K562 (cell line): ENCODE data around the gene PLRG1. TPM values are rescaled to one million over a fixed set of nuclear protein-coding genes. Genes with fewer than 3 reads are reported as not detected.
A peak's percentile ranks its signal among the peaks of the same experiment; 100 is the strongest.

Experiments used
- ATAC-seq: fragments of 200-7000 bp; cut with Tn5 transposase; 3 replicates; pipeline ENCODE4 v1.9.1; 2020; ENCODE audit warnings: moderate library complexity
- BruUV-seq: library from RNA; stranded (reverse); fragments of 400-500 nt; replicated peaks from 2 replicates; lab custom pipeline; 2021; lab: Mats Ljungman, UMichigan
- CTCF ChIA-PET: fragments of 300-600 bp; formaldehyde crosslinking; extraction: SDS; loops from one replicate; lab custom pipeline; 2021; ENCODE audit warnings: low intra/inter-chr PET ratio; lab: Yijun Ruan, JAX
- POLR2A ChIA-PET: fragments of 300-600, 350-650 bp; sonication (Branson Sonifier 250); formaldehyde crosslinking; extraction: SDS; loops from one replicate; lab custom pipeline; 2021; ENCODE audit warnings: antibody characterized with exemption, inconsistent platforms; lab: Yijun Ruan, JAX
- DNase-seq, 4 experiments: peaks; one replicate each; pipeline versions ENCODE4 v3.0.0 to v3.0.0-alpha.2; 2011 to 2018; ENCODE audit warnings: low spot score in 3 of 4, mixed read lengths in 3 of 4; ENCODE audit errors: extremely low read depth in 1 of 4
- FAIRE-seq: peaks from 2 replicates; lab custom pipeline; 2011; peaks lifted over from hg19 to GRCh38; lab: Jason Lieb, UNC
- H2AFZ ChIP-seq: 2 replicates; pipeline ENCODE4 v1.6.0; 2011; ENCODE audit warnings: low read depth, low read length, control low read depth, inconsistent platforms
- H3K27ac ChIP-seq: fragments of 200-600 bp; 3 replicates; pipeline ENCODE4 v1.8.0; 2011; ENCODE audit warnings: low read depth, mild to moderate bottlenecking, control low read depth, inconsistent platforms, low read length, moderate library complexity, mixed read lengths; ENCODE audit errors: extremely low read depth
- H3K27me3 ChIP-seq, 2 experiments: fragments of 300-600 bp in 1 of 2; 2 replicates in 1 of 2; 3 replicates in 1 of 2; pipeline versions ENCODE4 v1.6.0 to v1.8.0; 2011; ENCODE audit warnings: inconsistent platforms in 2 of 2, low read length in 2 of 2, mild to moderate bottlenecking in 1 of 2, mixed read lengths in 1 of 2, moderate library complexity in 1 of 2; ENCODE audit not compliant: control insufficient read depth in 2 of 2, insufficient read depth in 2 of 2
- H3K36me3 ChIP-seq: fragments of 300-600 bp; 3 replicates; pipeline ENCODE4 v1.8.0; 2011; ENCODE audit warnings: mild to moderate bottlenecking, low read length, inconsistent platforms; ENCODE audit not compliant: control insufficient read depth, insufficient read depth
- H3K4me1 ChIP-seq, 2 experiments: fragments of 200-600 bp in 1 of 2; replicated peaks in 1 of 2; 2 replicates in 1 of 2; 3 replicates in 1 of 2; pipeline versions ENCODE4 v1.5.1 to v1.8.0; 2011; ENCODE audit warnings: inconsistent platforms in 2 of 2, low read length in 2 of 2, mild to moderate bottlenecking in 1 of 2, mixed read lengths in 1 of 2, moderate library complexity in 1 of 2; ENCODE audit not compliant: control insufficient read depth in 2 of 2, insufficient read depth in 2 of 2
- H3K4me2 ChIP-seq: 2 replicates; pipeline ENCODE4 v1.6.1; 2011; ENCODE audit warnings: low read length, control low read depth, inconsistent platforms, mixed read lengths; ENCODE audit not compliant: insufficient read depth
- H3K4me3 ChIP-seq: fragments of 200-600 bp; sonication (generic), shearing (Covaris generic); 2 replicates; pipeline ENCODE4 v1.5.1; 2016; ENCODE audit warnings: control low read depth, inconsistent platforms
- H3K79me2 ChIP-seq: fragments of 200-600 bp; 3 replicates; pipeline ENCODE4 v1.8.0; 2011; ENCODE audit warnings: low read length, inconsistent platforms; ENCODE audit not compliant: control insufficient read depth, insufficient read depth
- H3K9ac ChIP-seq, 2 experiments: 2 replicates each; pipeline versions ENCODE4 v1.6.0 to v1.6.1; 2011; ENCODE audit warnings: low read depth in 2 of 2, low read length in 2 of 2, control low read depth in 1 of 2, inconsistent platforms in 1 of 2, mild to moderate bottlenecking in 1 of 2, mixed read lengths in 1 of 2; ENCODE audit not compliant: insufficient read depth in 1 of 2
- H3K9me1 ChIP-seq: one replicate; pipeline ENCODE4 v1.6.0; 2011; ENCODE audit warnings: inconsistent platforms, mild to moderate bottlenecking, low read length, moderate library complexity; ENCODE audit not compliant: control insufficient read depth, insufficient read depth
- H3K9me3 ChIP-seq: replicated peaks from 2 replicates; pipeline ENCODE4 v1.5.1; 2011; ENCODE audit warnings: low read depth, low read length, inconsistent platforms; ENCODE audit not compliant: control insufficient read depth, insufficient read depth
- H4K20me1 ChIP-seq: replicated peaks from 2 replicates; pipeline ENCODE4 v1.6.1; 2011; ENCODE audit warnings: low read length, inconsistent platforms, mixed read lengths; ENCODE audit not compliant: control insufficient read depth, insufficient read depth
- ATF1 ChIP-seq, 2 experiments: fragments of 450-650 bp in 1 of 2; IDR thresholded peaks; 2 replicates each; pipeline ENCODE4 v1.6.1; 2016; ENCODE audit warnings: missing compliant biosample characterization in 1 of 2, missing genetic modification characterization in 1 of 2
- BRF1 ChIP-seq: IDR thresholded peaks from 3 replicates; pipeline ENCODE4 v1.6.1; 2011; ENCODE audit warnings: borderline replicate concordance, mild to moderate bottlenecking; ENCODE audit not compliant: insufficient read length; ENCODE audit errors: extremely low read depth
- NONO ChIP-seq, 2 experiments: fragments of 200-400 bp in 1 of 2; fragments of 450-650 bp in 1 of 2; formaldehyde crosslinking in 1 of 2; IDR thresholded peaks; 2 replicates each; pipeline ENCODE4 v1.6.1; 2017; ENCODE audit warnings: low read depth in 2 of 2, mild to moderate bottlenecking in 2 of 2, moderate library complexity in 2 of 2, low read length in 1 of 2
- SP1 ChIP-seq: sonication (generic); formaldehyde crosslinking; IDR thresholded peaks from 2 replicates; pipeline ENCODE4 v1.8.1; 2022; ENCODE audit warnings: mild to moderate bottlenecking, missing genetic modification reagents
- UBTF ChIP-seq, 2 experiments: IDR thresholded peaks; 2 replicates each; pipeline ENCODE4 v1.6.1; 2012; ENCODE audit warnings: improper control_type of control experiment in 2 of 2, low read depth in 2 of 2, low read length in 2 of 2, borderline replicate concordance in 1 of 2
- ZNF696 ChIP-seq: fragments of 250-450 bp; sonication (Bioruptor Pico); conservative IDR thresholded peaks from 2 replicates; pipeline ENCODE4 v1.4.0; 2020; ENCODE audit warnings: mild to moderate bottlenecking, moderate library complexity
- WGBS: fragments of 100-300 bp; shearing (Covaris generic); methylation state at CpG from one replicate; pipeline ENCODE4 v1.1.6; 2016; ENCODE audit warnings: low coverage, mixed read lengths; ENCODE audit not compliant: insufficient coverage; ENCODE audit errors: missing lambda C conversion rate; 5-methylcytosine and 5-hydroxymethylcytosine counted together
- in situ Hi-C: fragments of 300-500 bp; cut with MboI; formaldehyde crosslinking; loops from 4 replicates; pipeline ENCODE4 v1.15.0; 2018; ENCODE audit warnings: inconsistent platforms, mixed read lengths
- intact Hi-C: fragments of 100-400 bp; cut with micrococcal nuclease; formaldehyde crosslinking; loops from 2 replicates; pipeline ENCODE4 v1.14.2; 2022
- polyA plus RNA-seq, 8 experiments: library from polyadenylated mRNA; depleted of rRNA in 4 of 8; stranded (reverse) in 5 of 8; unstranded in 3 of 8; fragments of >200 nt; fragmentation: Nextera tagmentation in 2 of 8; fragmentation: Illumina TruSeq in 1 of 8; extraction: Ambion mirVana in 2 of 8; extraction: Trizol in 1 of 8; gene quantifications; 2 replicates each; pipeline versions ENCODE4 v1.2.1 to v1.2.3, GENCODE V29; 2011 to 2014; ENCODE audit warnings: inconsistent platforms in 1 of 8, missing spikeins in 1 of 8
- total RNA-seq, 7 experiments: library from RNA; depleted of rRNA in 6 of 7; stranded (reverse); fragments of >200 nt in 6 of 7; fragmentation: Illumina TruSeq in 2 of 7; extraction: Trizol in 2 of 7; gene quantifications; 2 replicates each; pipeline versions ENCODE4 v1.2.1 to v1.2.3, GENCODE V29; 2011 to 2021; ENCODE audit warnings: low replicate concordance in 1 of 7

The PLRG1 gene
- total and polyA plus RNA-seq, 9 of the 15 experiments (the other 6 are each of a cell fraction or from before 2014, with no cell fraction given), result 48.0 to 248 (median 120) TPM

- Histone ChIP-seq H3K4me1 (no peaks in the 10 kb centered on the region; a peak in 1 of 5 replicates), H3K4me2 (no peak overlapping the region), H3K4me3 (no peak overlapping the region), H3K79me2 (no peaks in the 10 kb centered on the region), H3K9me3 (no peaks in the 10 kb centered on the region), H3K9ac (no peak overlapping the region), H4K20me1 (no peaks in the 10 kb centered on the region), H3K36me3 (no peaks in the 10 kb centered on the region), H3K27ac (no peak overlapping the region), H3K27me3 (0 out of 5 replicates have a peak, but pooled peaks cover 0 to 2% of the 10 kb centered on the region in 2 experiments), H2AFZ (peak overlapping the region; percentile 75), H3K9me1 (no peaks in the 10 kb centered on the region)
- WGBS, result 35% methylated on average over 10 of the region's 10 CpGs
- in situ Hi-C loops (no loop called here), intact Hi-C loops (no loop called here)
- no TSS peak for BruUV-seq
- ChIA-PET CTCF (no interaction called here), POLR2A (no interaction called here)
- no peak for DNase-seq
- TF ChIP-seq ATF1 (CRISPR knock-in tag; IDR thresholded peaks at IDR 0.05) (no peak), ATF1 (tag; IDR thresholded peaks at IDR 0.05) (no peak), ZNF696 (CRISPR knock-in tag) (no peak), NONO (IDR thresholded peaks at IDR 0.05; ENCODE audit: low read depth in 2 of 2, low read length in 1 of 2) (no peak), BRF1 (no peak), UBTF (IDR thresholded peaks at IDR 0.05; ENCODE audit: borderline replicate concordance in 1 of 2, low read depth in 2 of 2, low read length in 2 of 2) (no peak), SP1 (CRISPR knock-in tag) (no peak)
- ATAC-seq, result no peak
- no peak for FAIRE-seq
Observed at GRCh38 chr4:154585369-154586018, 35.3 kb upstream of the PLRG1 start.
